Globus pallidus (tissue), 1 donor: Measurements from ENCODE around the gene JDP2.

Source experiments
- DNase-seq: peaks from one replicate; pipeline ENCODE4 v3.0.0-alpha.2; 2015; ENCODE audit warnings: low spot score

The JDP2 gene

GRCh38 chr14:75484711-75485429 is 57.0 kb downstream of the JDP2 start:
- DNase-seq, result no peak

DNA sequence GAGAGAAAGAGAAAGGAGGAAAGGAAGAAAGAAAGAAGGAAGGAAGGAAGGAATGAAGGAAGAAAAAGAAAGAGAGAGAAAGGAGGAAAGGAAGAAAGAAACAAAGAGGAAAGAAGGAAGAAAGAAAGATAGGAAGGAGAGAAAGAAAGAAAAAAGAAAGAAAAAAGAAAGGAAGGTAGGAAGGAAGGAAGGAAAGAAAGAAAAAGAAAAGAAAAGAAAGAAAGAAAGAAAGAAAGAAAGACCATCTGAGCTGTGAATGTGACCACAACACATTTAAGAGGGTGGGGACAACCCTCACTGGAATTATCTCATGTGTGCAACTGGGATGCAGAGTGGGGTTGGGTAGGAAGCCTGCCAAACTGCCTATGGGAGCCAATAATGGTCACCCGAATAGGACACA is 58.5 kb downstream of the JDP2 start:
- no peak for DNase-seq

GRCh38 chr14:75487155-75487671 is 59.4 kb downstream of the JDP2 start:
- DNase-seq, result no peak

- no peak for DNase-seq
Measured at GRCh38 chr14:75489480-75489837, 61.6 kb downstream of the JDP2 start.

DNA sequence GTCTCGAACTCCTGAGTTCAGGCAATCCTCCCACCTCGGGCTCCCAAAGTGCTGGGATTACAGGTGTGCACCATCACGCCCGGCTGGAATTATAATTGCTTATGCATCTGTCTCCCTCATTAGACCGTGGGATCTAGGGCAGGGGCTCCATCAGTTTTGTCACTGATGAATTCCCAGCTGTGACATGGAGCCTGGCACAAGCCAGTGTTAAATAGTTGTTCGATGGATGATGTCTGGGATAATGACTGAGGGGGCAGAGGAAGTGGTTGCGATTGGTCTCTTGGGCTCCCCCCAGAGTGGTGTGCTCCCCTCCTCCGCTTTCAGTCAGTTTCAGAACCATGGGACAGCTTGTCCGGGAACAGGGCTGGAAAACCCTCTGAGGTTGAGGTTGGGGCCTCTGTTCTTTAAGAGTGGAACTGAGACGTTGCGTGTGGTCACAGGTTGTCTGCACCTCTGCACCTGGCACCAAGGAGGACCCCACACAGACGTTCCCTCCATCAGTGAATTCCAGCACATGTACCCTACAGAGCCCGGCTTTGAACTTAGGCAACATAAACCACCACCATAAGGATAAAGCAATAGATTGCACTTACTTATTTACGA is 63.7 kb downstream of the JDP2 start:
- no peak for DNase-seq

DNA sequence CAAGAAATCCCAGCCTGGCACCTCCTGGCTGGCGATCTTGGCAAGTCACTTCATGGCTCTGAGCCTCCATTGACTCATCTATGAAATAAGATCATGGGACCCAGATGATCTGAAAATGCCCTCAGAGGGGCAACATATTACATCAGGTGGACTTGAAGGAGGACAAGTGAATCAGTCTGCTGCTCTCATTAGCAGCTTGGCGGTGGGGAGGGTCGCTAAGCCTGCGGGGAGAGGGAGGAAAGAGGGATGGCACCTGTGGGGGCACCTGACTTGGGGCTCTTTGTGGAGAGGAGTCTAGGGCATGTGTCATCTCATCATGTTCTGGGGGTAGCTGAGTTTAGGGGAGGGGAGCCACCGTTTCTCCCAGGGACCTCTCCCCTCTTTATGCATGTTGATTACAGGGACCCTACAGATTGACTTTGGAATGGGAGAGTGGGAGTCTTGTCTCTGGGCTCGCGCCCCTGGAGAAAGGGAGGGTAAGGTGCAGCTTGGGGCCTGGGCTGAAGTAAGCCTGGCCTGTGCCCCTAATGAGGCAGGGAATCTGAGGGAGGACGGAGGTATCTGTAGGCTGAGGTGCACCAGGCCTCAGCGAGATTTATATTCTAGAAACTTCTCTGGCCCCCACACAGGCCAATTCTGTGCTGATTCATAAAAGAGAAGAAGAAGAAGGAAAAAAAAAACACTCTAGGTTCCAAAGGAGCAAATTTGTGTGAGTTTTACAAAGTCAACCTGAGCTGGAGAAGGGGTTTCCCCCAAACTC is 65.2 kb downstream of the JDP2 start:
- DNase-seq, result no peak

- no peak for DNase-seq
Measured at GRCh38 chr14:75493592-75494087, 65.8 kb downstream of the JDP2 start.

- DNase-seq, result no peak
Measured at GRCh38 chr14:75494896-75495295, 67.1 kb downstream of the JDP2 start.

- no peak for DNase-seq
Measured at GRCh38 chr14:75495399-75495798, 67.6 kb downstream of the JDP2 start.

DNA sequence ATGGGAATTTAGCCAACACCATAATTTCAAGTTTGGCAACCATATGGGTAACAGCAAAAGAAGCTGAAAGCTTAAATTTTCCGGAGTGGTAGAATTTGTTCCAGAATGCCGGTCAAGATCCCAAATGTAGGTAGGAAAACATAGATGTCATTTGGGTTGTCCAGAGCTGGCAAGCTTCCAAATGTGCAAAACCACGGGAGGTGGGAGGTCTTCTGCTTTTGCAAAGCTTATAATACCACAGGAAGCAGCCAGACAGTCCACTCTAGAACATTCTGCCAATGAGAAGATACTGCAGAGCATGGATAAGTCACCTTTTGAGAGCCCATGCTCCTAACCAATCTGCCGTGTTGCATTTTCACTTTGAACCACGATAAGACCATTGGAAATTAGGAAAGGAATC is 68.1 kb downstream of the JDP2 start:
- no peak for DNase-seq

DNA sequence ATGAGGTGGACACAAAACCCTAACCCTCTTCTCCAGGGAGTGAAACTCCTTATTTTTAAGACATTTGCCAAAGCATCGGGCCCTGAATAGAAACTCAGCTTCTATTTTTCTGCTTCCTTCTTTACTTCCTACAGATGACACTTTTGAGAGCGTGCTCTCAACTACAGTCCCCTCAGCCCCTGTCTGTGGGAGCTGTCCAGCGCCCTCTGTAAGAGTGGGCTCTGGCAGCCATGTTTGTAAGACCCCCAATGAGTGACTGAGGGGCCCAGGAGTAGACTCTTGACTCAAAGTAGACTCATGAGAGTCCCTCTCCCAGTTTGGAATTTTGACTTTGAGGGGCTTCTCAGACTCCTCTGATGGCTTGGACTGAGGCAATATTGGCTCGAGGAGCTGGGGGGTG is 68.9 kb downstream of the JDP2 start:
- no peak for DNase-seq

- no peak for DNase-seq
Measured at GRCh38 chr14:75497191-75497590, 69.4 kb downstream of the JDP2 start.

GRCh38 chr14:75497701-75498100 is 69.9 kb downstream of the JDP2 start:
- DNase-seq, result no peak

DNA sequence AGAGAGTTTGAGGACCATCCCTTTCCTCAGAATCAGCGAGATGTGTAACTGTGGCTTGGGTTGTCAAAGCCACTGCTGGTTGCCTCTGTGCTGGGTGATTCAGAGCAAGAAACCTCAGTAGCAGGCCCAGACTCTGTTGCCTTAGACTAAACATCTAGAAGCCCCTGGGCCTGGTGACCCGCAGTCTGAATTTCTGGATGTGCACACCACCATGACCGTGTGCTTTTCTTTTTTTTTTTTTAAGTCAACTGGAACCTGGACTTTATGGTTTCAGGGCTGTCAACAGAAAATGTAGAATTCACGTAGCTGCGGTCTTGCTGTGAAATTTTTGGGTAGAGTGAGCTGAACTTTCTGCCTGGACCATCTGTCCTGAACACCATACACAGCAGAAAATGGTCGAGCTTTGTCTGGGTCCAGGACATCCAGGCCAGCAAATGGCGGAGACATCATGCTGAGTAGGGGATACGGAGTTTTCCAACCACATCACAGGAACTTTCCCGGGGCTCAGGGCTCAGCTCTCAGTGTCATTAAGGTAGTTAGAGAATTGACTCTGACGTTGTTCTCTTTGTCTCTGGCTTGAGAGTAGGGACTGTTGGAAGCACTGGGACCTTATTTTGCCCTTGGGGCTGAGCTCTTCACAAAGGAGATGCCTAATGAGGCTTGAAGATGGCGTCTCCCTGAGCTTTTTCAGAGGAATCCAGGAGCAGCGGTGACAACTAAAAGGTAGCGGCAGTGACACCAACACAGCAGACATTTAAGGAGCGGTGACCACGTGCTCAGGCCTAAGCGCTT is 71.5 kb downstream of the JDP2 start:
- no peak for DNase-seq

DNA sequence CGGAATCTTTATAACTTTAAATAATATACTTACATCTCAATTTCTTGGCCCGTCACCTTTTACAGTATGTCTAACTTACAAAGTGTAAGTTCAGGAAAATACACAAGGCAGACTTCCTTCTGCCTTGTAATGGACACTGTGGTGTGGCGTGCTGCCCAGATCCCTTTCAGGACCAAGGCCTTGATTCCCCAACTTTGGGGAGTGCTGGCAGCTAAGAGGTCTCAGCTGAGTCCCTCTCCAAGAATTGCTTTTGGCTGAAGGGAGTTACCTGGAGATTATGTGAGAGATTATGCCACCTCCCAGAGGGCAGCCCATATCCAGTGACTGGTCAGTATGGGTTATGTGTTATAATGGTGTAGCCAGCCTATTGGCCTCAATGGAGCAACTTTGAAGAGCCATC is 73.3 kb downstream of the JDP2 start:
- DNase-seq, result no peak

DNA sequence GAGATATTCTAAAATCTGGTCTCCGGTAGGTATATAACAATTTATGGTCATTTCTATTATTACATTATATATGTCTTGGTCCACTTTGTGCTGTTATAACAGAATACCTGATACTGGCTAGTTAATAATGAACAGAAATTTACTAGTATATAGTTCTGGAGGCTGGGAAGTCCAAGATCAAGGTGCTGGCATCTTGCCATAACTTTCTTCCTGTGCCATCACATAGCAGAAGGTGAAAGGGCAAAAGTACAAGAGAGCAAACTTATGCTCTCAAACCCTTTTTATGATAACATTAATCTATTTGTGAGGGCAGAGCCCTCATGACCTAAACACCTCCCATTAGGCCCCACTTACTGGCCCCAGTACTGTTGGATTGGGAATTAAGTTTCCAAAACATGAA is 76.6 kb downstream of the JDP2 start:
- DNase-seq, result no peak

DNA sequence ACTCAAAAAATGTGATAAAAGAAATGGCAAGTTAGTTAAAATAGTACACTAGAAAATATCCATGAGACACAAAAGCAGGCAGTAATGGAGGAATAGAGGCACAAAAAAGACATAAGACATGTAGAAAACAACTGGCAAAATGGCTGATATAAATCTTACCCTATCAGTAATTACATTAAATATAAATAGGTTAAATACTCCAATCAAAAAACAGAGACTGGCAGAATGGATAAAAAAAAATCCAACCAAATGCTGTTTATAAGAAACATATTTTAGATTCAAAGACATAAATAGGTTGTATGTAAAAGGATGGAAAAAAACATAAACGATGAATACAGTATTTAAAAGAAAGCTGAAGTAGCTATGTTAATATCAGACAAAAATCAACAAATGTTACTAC is 79.1 kb downstream of the JDP2 start:
- no peak for DNase-seq

DNA sequence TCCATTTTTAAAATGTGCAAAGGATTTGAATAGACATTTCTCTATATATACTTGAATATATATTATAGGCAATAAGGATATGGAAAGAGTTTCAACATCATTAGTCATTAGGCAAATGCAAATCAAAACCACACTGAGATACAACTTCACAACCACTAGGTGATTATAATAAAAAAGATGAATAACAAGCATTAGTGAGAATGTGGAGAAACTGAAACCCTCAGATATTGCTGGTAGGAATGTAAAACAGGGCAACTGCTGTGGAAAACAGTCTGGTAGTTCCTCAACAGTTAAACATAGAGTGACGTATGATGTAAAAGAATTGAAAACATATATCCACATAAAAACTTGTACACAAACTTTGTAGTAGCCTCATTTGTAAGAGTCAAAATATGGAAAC is 82.7 kb downstream of the JDP2 start:
- DNase-seq, result no peak

GRCh38 chr14:75511201-75511600 is 83.4 kb downstream of the JDP2 start:
- no peak for DNase-seq

GRCh38 chr14:75513911-75514672 is 86.3 kb downstream of the JDP2 start:
- no peak for DNase-seq
